ENCODE measurements around the gene MYOD1.

GRCh38 chr11:17721242-17721999 lies 2.0 kb downstream of the MYOD1 start:
- TF ChIP-seq, protein P1, sequence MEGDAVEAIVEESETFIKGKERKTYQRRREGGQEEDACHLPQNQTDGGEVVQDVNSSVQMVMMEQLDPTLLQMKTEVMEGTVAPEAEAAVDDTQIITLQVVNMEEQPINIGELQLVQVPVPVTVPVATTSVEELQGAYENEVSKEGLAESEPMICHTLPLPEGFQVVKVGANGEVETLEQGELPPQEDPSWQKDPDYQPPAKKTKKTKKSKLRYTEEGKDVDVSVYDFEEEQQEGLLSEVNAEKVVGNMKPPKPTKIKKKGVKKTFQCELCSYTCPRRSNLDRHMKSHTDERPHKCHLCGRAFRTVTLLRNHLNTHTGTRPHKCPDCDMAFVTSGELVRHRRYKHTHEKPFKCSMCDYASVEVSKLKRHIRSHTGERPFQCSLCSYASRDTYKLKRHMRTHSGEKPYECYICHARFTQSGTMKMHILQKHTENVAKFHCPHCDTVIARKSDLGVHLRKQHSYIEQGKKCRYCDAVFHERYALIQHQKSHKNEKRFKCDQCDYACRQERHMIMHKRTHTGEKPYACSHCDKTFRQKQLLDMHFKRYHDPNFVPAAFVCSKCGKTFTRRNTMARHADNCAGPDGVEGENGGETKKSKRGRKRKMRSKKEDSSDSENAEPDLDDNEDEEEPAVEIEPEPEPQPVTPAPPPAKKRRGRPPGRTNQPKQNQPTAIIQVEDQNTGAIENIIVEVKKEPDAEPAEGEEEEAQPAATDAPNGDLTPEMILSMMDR (conservative IDR thresholded peaks at IDR 0.05 in 1 of 2, IDR thresholded peaks at IDR 0.05 in 1 of 2; ENCODE audit: extremely low read depth in 1 of 2, insufficient read depth in 1 of 2, low read depth in 1 of 2, low read length in 2 of 2) = no peak
- peak; percentile 66 for TF ChIP-seq EZH2 (IDR thresholded peaks at IDR 0.05; ENCODE audit: borderline replicate concordance, low read length)

Measured in mammary epithelial cell (primary cell).